ENCODE data around the gene WNT8A. TPM values are rescaled to one million over a fixed set of nuclear protein-coding genes. Genes with fewer than 3 reads are reported as not detected.

Gene WNT8A
- total and polyA plus RNA-seq, 2 of the 13 experiments (the other 11 are each of a cell fraction or from before 2014, with no cell fraction given), result not detected

- TF ChIP-seq PBX3 (CRISPR knock-in tag; IDR thresholded peaks at IDR 0.05; ENCODE audit: borderline replicate concordance) (no peak), ZNF264 (CRISPR knock-in tag; IDR thresholded peaks at IDR 0.05) (no peak), ZNF7 (CRISPR knock-in tag; IDR thresholded peaks at IDR 0.05) (no peak), RARA (CRISPR knock-in tag; IDR thresholded peaks at IDR 0.05) (0 out of 2 replicates have a peak, but pooled peaks have one; percentile 34), ZBTB3 (CRISPR knock-in tag; IDR thresholded peaks at IDR 0.05; ENCODE audit: borderline replicate concordance, low read depth) (no peak), GATA4 (IDR thresholded peaks at IDR 0.05; ENCODE audit: borderline replicate concordance, low read depth) (peak; percentile 69), NCOA2 (CRISPR knock-in tag; IDR thresholded peaks at IDR 0.05) (peak; percentile 75; the same call in 1 of the 2 replicates), ZNF18 (CRISPR knock-in tag; IDR thresholded peaks at IDR 0.05; ENCODE audit: insufficient replicate concordance) (no peak), ZNF432 (CRISPR knock-in tag; IDR thresholded peaks at IDR 0.05; ENCODE audit: borderline replicate concordance) (no peak), ZNF230 (CRISPR knock-in tag; IDR thresholded peaks at IDR 0.05) (no peak), PAWR (CRISPR knock-in tag; IDR thresholded peaks at IDR 0.05; ENCODE audit: borderline replicate concordance) (no peak), NR2F6 (IDR thresholded peaks at IDR 0.05) (peak; percentile 92), NR2F6 (CRISPR knock-in tag; IDR thresholded peaks at IDR 0.05) (peak; percentile 74), NR1H2 (CRISPR knock-in tag; IDR thresholded peaks at IDR 0.05; ENCODE audit: borderline replicate concordance, low read depth) (no peak), ZNF430 (CRISPR knock-in tag; IDR thresholded peaks at IDR 0.05) (no peak), PHF21A (CRISPR knock-in tag; IDR thresholded peaks at IDR 0.05) (0 out of 2 replicates have a peak, but pooled peaks have one; percentile 62), ZFP36L2 (CRISPR knock-in tag; IDR thresholded peaks at IDR 0.05) (no peak), ZFY (CRISPR knock-in tag; IDR thresholded peaks at IDR 0.05) (0 out of 2 replicates have a peak, but pooled peaks have one; percentile 33), FOXA3 (CRISPR knock-in tag; IDR thresholded peaks at IDR 0.05) (0 out of 2 replicates have a peak, but pooled peaks have one; percentile 57), NFKB2 (CRISPR knock-in tag; IDR thresholded peaks at IDR 0.05; ENCODE audit: borderline replicate concordance) (0 out of 2 replicates have a peak, but pooled peaks have one; percentile 38), SP1 (IDR thresholded peaks at IDR 0.05) (no peak), SP1 (CRISPR knock-in tag; IDR thresholded peaks at IDR 0.05) (no peak), NKX3-1 (CRISPR knock-in tag; IDR thresholded peaks at IDR 0.05) (0 out of 2 replicates have a peak, but pooled peaks have one; percentile 60), ZNF562 (CRISPR knock-in tag; IDR thresholded peaks at IDR 0.05; ENCODE audit: borderline replicate concordance) (no peak), DNMT3B (CRISPR knock-in tag; conservative IDR thresholded peaks at IDR 0.05) (no peak), ZNF660 (CRISPR knock-in tag; IDR thresholded peaks at IDR 0.05; ENCODE audit: borderline replicate concordance, low read depth) (no peak), ZNF891 (CRISPR knock-in tag; IDR thresholded peaks at IDR 0.05) (no peak), ZNF703 (CRISPR knock-in tag; IDR thresholded peaks at IDR 0.05; ENCODE audit: borderline replicate concordance) (no peak), ZBTB26 (CRISPR knock-in tag; IDR thresholded peaks at IDR 0.05; ENCODE audit: borderline replicate concordance) (no peak), IRF2 (CRISPR knock-in tag; IDR thresholded peaks at IDR 0.05) (no peak)
These were observed 11.5 kb downstream of the WNT8A start (continued) for GRCh38 chr5:138095100-138095907.
